Measurements from ENCODE around the gene RPS21.

Gene RPS21

GRCh38 chr20:62360854-62361798 lies 25.8 kb upstream of the RPS21 start:
- Histone ChIP-seq H3K9me3 (ENCODE audit: insufficient read depth, low read depth, low read length) (no peaks in the 10 kb centered on the region), H3K36me3 (ENCODE audit: insufficient read depth, low read length) (peaks cover 17% of the 10 kb centered on the region), H3K4me1 (ENCODE audit: insufficient read depth, low read length) (peaks cover 54% of the 10 kb centered on the region), H3K9ac (ENCODE audit: low read depth, low read length) (peak overlapping the region; percentile 72), H3K4me3 (ENCODE audit: low read length) (no peak overlapping the region), H3K27ac (ENCODE audit: low read depth, low read length) (peak overlapping the region; percentile 96), H3K27me3 (ENCODE audit: insufficient read depth, low read length) (no peaks in the 10 kb centered on the region)
- 62% methylated on average over 25 of the region's 25 CpGs for WGBS

- peak overlapping the region; percentile 72 for H3K9ac ChIP-seq (ENCODE audit: low read depth, low read length)
- H3K4me1 ChIP-seq (ENCODE audit: insufficient read depth, low read length) = peaks cover 46% of the 10 kb centered on the region
- 66% methylated on average over 34 of the region's 34 CpGs for WGBS
Measured at GRCh38 chr20:62361799-62362589, 24.9 kb upstream of the RPS21 start.

GRCh38 chr20:62362590-62362940 lies 24.3 kb upstream of the RPS21 start:
- no peak overlapping the region for H3K4me3 ChIP-seq (ENCODE audit: low read length)
- H3K27me3 ChIP-seq (ENCODE audit: insufficient read depth, low read length) = no peaks in the 10 kb centered on the region
- peaks cover 14% of the 10 kb centered on the region for H3K36me3 ChIP-seq (ENCODE audit: insufficient read depth, low read length)
- H3K9me3 ChIP-seq (ENCODE audit: insufficient read depth, low read depth, low read length) = no peaks in the 10 kb centered on the region
- H3K9ac ChIP-seq (ENCODE audit: low read depth, low read length) = peak overlapping the region; percentile 55
- peak overlapping the region; percentile 92 for H3K27ac ChIP-seq (ENCODE audit: low read depth, low read length)
- peaks cover 48% of the 10 kb centered on the region for H3K4me1 ChIP-seq (ENCODE audit: insufficient read depth, low read length)
- WGBS = 89% methylated on average over 13 of the region's 13 CpGs

More at GRCh38 chr20:62361799-62362589, 24.9 kb upstream of the RPS21 start:
- Histone ChIP-seq H3K36me3 (ENCODE audit: insufficient read depth, low read length) (peaks cover 14% of the 10 kb centered on the region), H3K27ac (ENCODE audit: low read depth, low read length) (peak overlapping the region; percentile 96), H3K4me3 (ENCODE audit: low read length) (no peak overlapping the region), H3K27me3 (ENCODE audit: insufficient read depth, low read length) (no peaks in the 10 kb centered on the region), H3K9me3 (ENCODE audit: insufficient read depth, low read depth, low read length) (no peaks in the 10 kb centered on the region)

- Histone ChIP-seq H3K4me1 (ENCODE audit: insufficient read depth, low read length) (peaks cover 55% of the 10 kb centered on the region), H3K9me3 (ENCODE audit: insufficient read depth, low read depth, low read length) (no peaks in the 10 kb centered on the region), H3K27me3 (ENCODE audit: insufficient read depth, low read length) (no peaks in the 10 kb centered on the region), H3K4me3 (ENCODE audit: low read length) (no peak overlapping the region), H3K9ac (ENCODE audit: low read depth, low read length) (peak overlapping the region; percentile 17; the same call in 1 of the 2 replicates), H3K27ac (ENCODE audit: low read depth, low read length) (peak overlapping the region; percentile 92), H3K36me3 (ENCODE audit: insufficient read depth, low read length) (peaks cover 14% of the 10 kb centered on the region)
- WGBS = 71% methylated on average over 20 of the region's 20 CpGs
Measured at GRCh38 chr20:62362991-62363919, 23.6 kb upstream of the RPS21 start.

- peak overlapping the region; percentile 92 for H3K27ac ChIP-seq (ENCODE audit: low read depth, low read length)
- peaks cover 62% of the 10 kb centered on the region for H3K4me1 ChIP-seq (ENCODE audit: insufficient read depth, low read length)
- no peaks in the 10 kb centered on the region for H3K9me3 ChIP-seq (ENCODE audit: insufficient read depth, low read depth, low read length)
- H3K27me3 ChIP-seq (ENCODE audit: insufficient read depth, low read length) = no peaks in the 10 kb centered on the region
- no peak overlapping the region for H3K4me3 ChIP-seq (ENCODE audit: low read length)
- 84% methylated on average over 22 of the region's 22 CpGs for WGBS
- H3K36me3 ChIP-seq (ENCODE audit: insufficient read depth, low read length) = peaks cover 14% of the 10 kb centered on the region
- no peak overlapping the region; the same call in 1 of the 2 replicates for H3K9ac ChIP-seq (ENCODE audit: low read depth, low read length)
Measured at GRCh38 chr20:62363920-62364851, 22.7 kb upstream of the RPS21 start.

GRCh38 chr20:62364911-62365736 lies 21.8 kb upstream of the RPS21 start:
- Histone ChIP-seq H3K4me1 (ENCODE audit: insufficient read depth, low read length) (peaks cover 72% of the 10 kb centered on the region), H3K9me3 (ENCODE audit: insufficient read depth, low read depth, low read length) (no peaks in the 10 kb centered on the region), H3K9ac (ENCODE audit: low read depth, low read length) (peak overlapping the region; percentile 35; the same call in 1 of the 2 replicates), H3K36me3 (ENCODE audit: insufficient read depth, low read length) (peaks cover 11% of the 10 kb centered on the region), H3K27ac (ENCODE audit: low read depth, low read length) (peak overlapping the region; percentile 92; the same call in 1 of the 2 replicates), H3K4me3 (ENCODE audit: low read length) (peak overlapping the region; percentile 80), H3K27me3 (ENCODE audit: insufficient read depth, low read length) (no peaks in the 10 kb centered on the region)
- 86% methylated on average over 27 of the region's 27 CpGs for WGBS

GRCh38 chr20:62365814-62366369 lies 21.0 kb upstream of the RPS21 start:
- Histone ChIP-seq H3K9ac (ENCODE audit: low read depth, low read length) (peak overlapping the region; percentile 66), H3K4me3 (ENCODE audit: low read length) (peak overlapping the region; percentile 80), H3K9me3 (ENCODE audit: insufficient read depth, low read depth, low read length) (no peaks in the 10 kb centered on the region), H3K27ac (ENCODE audit: low read depth, low read length) (peak overlapping the region; percentile 92), H3K36me3 (ENCODE audit: insufficient read depth, low read length) (peaks cover 7% of the 10 kb centered on the region; the same call in 1 of the 2 replicates), H3K4me1 (ENCODE audit: insufficient read depth, low read length) (peaks cover 72% of the 10 kb centered on the region), H3K27me3 (ENCODE audit: insufficient read depth, low read length) (no peaks in the 10 kb centered on the region)
- 5% methylated on average over 10 of the region's 10 CpGs for WGBS

GRCh38 chr20:62366370-62367135 lies 20.4 kb upstream of the RPS21 start:
- peak overlapping the region; percentile 92 for H3K27ac ChIP-seq (ENCODE audit: low read depth, low read length)

More at GRCh38 chr20:62366370-62367135, 20.4 kb upstream of the RPS21 start:
- Histone ChIP-seq H3K9ac (ENCODE audit: low read depth, low read length) (peak overlapping the region; percentile 85), H3K36me3 (ENCODE audit: insufficient read depth, low read length) (peaks cover 4% of the 10 kb centered on the region; the same call in 1 of the 2 replicates), H3K27me3 (ENCODE audit: insufficient read depth, low read length) (no peaks in the 10 kb centered on the region), H3K4me1 (ENCODE audit: insufficient read depth, low read length) (peaks cover 65% of the 10 kb centered on the region), H3K9me3 (ENCODE audit: insufficient read depth, low read depth, low read length) (no peaks in the 10 kb centered on the region), H3K4me3 (ENCODE audit: low read length) (peak overlapping the region; percentile 80)
- under 1% methylated on average over 72 of the region's 72 CpGs for WGBS

Measured in HUES64 (cell line).